Measurements from ENCODE around the gene LCN9.

DNA sequence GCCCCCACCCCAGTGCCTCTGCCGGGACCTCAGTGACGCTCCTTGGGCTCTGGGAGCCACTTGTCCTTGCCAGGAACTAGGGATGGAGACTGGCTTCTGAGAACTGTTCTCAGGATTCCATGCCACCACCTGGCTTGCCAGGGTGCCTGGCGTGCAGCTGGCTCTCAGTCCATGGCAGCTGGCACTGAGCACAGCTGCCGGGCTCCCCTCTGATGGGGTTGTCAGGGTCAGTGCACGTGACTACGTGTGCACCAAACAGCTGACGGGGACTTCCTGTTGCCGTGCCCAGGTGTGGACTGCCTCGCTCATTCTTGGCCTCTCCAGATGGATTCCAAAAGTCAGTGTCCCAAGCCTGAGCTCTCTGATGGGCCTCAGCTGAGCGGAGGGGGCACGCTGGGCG lies 48.3 kb downstream of the LCN9 start:
- no peak for TF ChIP-seq KAT7 (CRISPR knock-in tag; IDR thresholded peaks at IDR 0.05; ENCODE audit: borderline replicate concordance)
- TF ChIP-seq YY1 (IDR thresholded peaks at IDR 0.05; ENCODE audit: insufficient read depth, insufficient replicate concordance, low read depth, low read length), result no peak
